GM13977 (cell line): ENCODE results near the gene CP.

Experiments used
- DNase-seq: peaks from one replicate; pipeline ENCODE4 v3.0.0; 2012; ENCODE audit warnings: low spot score
- in situ Hi-C: fragments of 300-500 bp; cut with MboI; formaldehyde crosslinking; loops from one replicate; pipeline ENCODE4 v1.12.0; 2022; ENCODE audit warnings: low sequenced_read_pairs, low pct_unique_long_range_greater_than_20kb, mixed read lengths, inconsistent platforms; ENCODE audit not compliant: unreplicated experiment
- TF ChIP-seq, protein P1 (sequence below): IDR thresholded peaks from 2 replicates; pipeline ENCODE4 v1.5.1; 2012; ENCODE audit warnings: mild to moderate bottlenecking, control low read depth; ENCODE audit not compliant: insufficient read depth; ENCODE audit errors: extremely low read depth, missing control alignments

The CP gene

DNA sequence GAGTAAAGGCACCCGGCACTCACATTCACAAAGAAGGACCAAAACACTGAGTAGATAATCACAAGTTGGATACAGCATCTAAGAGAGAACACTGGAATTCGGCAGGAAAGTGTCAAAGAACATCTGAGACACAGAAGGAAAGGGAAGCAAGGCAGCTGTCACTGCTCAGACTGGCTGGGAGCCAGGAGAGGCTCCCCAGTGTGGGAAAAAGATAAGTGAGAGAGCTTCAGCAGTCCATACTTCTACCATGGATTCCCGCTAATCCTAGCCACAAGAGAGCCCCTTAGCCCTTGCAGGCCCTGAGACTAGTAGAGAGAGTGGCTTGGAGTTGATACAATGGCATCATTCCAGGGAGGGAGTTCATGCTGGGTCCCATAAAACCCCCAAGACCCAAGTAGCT, 36.7 kb upstream of the CP start:
- in situ Hi-C loops: no loop called here
- DNase-seq: no peak
- TF ChIP-seq, protein P1, sequence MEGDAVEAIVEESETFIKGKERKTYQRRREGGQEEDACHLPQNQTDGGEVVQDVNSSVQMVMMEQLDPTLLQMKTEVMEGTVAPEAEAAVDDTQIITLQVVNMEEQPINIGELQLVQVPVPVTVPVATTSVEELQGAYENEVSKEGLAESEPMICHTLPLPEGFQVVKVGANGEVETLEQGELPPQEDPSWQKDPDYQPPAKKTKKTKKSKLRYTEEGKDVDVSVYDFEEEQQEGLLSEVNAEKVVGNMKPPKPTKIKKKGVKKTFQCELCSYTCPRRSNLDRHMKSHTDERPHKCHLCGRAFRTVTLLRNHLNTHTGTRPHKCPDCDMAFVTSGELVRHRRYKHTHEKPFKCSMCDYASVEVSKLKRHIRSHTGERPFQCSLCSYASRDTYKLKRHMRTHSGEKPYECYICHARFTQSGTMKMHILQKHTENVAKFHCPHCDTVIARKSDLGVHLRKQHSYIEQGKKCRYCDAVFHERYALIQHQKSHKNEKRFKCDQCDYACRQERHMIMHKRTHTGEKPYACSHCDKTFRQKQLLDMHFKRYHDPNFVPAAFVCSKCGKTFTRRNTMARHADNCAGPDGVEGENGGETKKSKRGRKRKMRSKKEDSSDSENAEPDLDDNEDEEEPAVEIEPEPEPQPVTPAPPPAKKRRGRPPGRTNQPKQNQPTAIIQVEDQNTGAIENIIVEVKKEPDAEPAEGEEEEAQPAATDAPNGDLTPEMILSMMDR: no peak

DNA sequence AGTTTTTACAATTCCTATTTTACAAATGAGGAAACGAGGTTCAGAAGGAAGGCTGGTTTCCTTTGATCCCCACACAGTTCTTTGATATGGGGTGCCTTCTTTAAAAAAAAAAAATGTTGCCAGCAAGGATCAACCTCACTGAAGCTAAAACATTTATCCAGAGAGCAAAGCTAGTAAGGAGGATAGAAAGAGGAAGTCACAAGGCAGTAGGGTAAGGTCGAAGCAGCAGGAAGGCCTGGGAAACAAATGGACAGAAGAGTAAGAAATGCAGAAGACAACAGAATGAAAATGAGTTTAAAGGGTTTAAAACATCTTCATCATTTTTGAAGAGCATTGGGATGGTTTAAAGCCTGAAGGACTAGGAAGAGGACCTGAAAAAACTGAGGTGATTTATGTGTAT, 30.6 kb upstream of the CP start:
- no peak for DNase-seq
- TF ChIP-seq, protein P1: no peak
- in situ Hi-C loops: no loop called here

DNA sequence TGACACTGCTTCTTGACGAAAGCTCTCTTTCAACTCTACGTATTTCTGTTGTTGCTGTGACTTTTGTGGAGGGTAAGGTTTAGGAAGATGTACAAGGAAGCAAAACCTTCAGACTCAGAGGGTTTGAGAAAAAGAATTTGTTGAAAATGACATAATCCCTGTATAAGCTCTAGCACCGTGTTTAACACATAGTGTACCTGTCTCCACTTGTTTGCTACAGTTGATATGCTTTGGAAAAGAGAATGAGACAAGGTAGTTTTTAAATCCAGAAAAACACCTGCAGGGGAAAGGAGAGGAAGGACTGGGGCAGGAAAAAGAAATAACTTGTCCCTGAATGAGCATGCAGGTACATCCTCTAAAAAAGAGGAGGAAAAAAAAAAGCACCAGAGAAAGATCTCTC, 29.6 kb upstream of the CP start:
- no peak for DNase-seq
- in situ Hi-C loops: no loop called here
- TF ChIP-seq, protein P1: no peak

DNA sequence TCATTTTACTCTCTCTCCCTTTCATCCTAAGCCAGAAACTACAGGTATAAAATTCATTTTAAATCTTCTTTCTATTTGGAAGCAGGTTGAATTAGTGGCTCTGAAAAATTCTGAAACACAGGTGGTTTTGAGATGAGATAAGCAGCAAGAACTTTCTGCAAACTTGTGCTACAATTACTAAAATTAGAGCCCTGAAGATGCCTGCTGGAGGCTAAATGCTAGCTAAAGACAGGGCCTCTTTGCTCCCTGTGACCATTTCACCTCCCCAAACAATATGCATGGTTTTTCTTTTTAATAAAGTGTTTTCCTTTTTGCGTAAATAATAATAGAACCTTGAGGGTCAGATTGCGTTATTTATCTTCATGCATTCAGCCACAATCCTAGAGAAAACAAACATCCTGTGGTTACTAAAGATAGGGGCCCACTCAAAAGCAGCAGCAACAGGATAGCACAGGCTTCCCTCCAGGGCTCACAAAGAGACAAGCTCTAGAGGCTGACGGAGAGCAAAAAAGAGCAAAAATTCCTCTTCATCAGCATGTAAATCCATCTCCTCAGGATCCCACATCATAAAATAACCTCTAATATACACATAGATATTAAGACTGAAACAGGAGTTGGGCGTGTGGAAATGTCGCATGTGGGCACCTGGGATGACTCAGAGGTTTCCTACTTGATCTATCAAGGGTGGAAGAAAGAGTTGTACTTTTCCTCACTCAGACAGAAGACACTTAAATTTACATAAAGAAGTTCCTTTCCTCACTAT, 26.5 kb upstream of the CP start:
- peak; percentile 26 for DNase-seq
- in situ Hi-C loops: no loop called here
- TF ChIP-seq, protein P1: no peak

DNA sequence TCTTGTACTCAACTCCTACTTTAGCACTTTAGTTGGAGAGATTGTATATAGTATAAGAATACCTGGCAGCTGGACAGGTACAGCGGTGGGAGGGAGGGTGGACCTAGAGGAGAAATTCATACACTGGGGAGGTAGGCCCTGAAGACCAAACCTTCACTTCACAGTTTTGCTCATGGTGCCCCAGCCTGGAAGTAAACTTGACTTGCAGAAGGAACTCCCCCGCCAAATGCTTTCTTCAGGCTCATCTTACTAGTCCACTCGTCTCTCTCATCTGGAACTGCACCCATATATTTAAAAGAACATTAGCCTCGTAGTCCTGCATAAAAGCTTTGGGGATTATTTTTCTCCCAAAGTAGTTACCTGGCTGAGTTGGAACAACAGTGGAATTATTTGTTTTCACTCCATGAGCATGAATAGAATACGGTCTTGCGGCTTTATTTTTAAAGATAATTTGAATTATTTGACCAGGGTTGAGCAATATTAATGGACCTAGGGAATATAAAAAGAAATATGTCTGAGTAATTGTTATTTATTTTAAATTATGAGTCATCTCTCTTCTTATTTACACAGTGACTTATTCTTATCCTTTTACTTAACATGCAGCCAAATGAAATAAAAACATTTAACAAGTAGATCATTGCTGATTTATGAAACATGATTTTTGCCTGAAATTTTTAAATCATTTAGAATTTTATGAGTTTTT, 25.5 kb upstream of the CP start:
- no peak for DNase-seq
- in situ Hi-C loops: no loop called here
- TF ChIP-seq, protein P1: no peak

DNA sequence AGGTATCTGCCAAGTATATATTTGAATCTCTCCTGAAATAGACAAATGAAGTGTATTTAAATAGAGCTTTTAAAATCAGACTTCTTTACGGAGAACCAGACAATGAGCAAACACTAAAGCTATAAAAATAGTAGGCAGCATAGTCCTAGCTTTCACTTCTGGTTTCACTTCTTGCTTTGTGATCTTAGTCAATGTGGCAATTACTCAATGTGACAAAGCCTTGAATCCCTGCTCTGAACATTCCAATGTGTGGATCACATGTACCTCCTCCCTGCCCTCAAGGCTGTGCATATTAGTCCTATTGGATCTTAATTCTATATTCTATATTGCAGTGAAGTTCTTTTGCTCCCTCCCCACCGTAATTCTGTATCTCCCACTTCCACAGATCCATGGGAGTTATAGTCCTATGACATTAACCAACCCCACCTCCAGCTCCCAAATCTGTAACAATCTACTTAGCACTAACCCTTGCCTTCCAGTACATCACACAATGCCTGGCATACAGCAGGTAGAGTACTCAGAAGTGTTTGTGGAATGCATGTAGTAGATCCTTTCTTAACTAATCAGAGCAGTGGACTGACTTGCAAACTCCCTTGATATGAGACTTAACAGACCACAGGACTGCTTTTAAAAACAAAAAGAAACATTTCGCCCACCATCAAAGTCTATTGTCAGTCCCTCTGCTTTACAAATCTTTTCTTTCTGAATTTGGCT, 24.3 kb upstream of the CP start:
- TF ChIP-seq, protein P1: no peak
- in situ Hi-C loops: no loop called here
- DNase-seq: peak; percentile 27
